GM06990 (cell line): Measurements from ENCODE around the gene HDDC2.

Experiments
- DNase-seq: peaks from one replicate; pipeline ENCODE4 v3.0.0-alpha.2; 2011; ENCODE audit not compliant: insufficient read length; ENCODE audit errors: extremely low read depth
- H3K27me3 ChIP-seq: replicated peaks from 2 replicates; pipeline ENCODE4 v1.6.0; 2011; ENCODE audit warnings: low read length; ENCODE audit not compliant: control insufficient read depth, insufficient read depth
- H3K36me3 ChIP-seq: 2 replicates; pipeline ENCODE4 v1.5.1; 2011; ENCODE audit warnings: low read length; ENCODE audit not compliant: control insufficient read depth, insufficient read depth
- H3K4me3 ChIP-seq: replicated peaks from 2 replicates; pipeline ENCODE4 v1.5.1; 2011; ENCODE audit warnings: low read depth, mild to moderate bottlenecking, control low read depth, low read length
- CTCF ChIP-seq: IDR thresholded peaks from 2 replicates; pipeline ENCODE4 v1.5.1; 2011; ENCODE audit warnings: low read length, control low read depth, mild to moderate bottlenecking, inconsistent platforms; ENCODE audit not compliant: insufficient read depth, poor library complexity, severe bottlenecking

Gene HDDC2

GRCh38 chr6:125323376-125323775 is 21.6 kb upstream of the HDDC2 start:
- Histone ChIP-seq H3K4me3 (no peak overlapping the region), H3K36me3 (no peaks in the 10 kb centered on the region), H3K27me3 (no peaks in the 10 kb centered on the region)
- no peak for TF ChIP-seq CTCF
- no peak for DNase-seq

- no peak for TF ChIP-seq CTCF
- no peak for DNase-seq
These were observed 14.9 kb upstream of the HDDC2 start for GRCh38 chr6:125316621-125317020.

GRCh38 chr6:125315548-125315947 is 13.8 kb upstream of the HDDC2 start:
- Histone ChIP-seq H3K36me3 (no peaks in the 10 kb centered on the region), H3K27me3 (no peaks in the 10 kb centered on the region), H3K4me3 (no peak overlapping the region)
- TF ChIP-seq CTCF: no peak
- DNase-seq: no peak

More at GRCh38 chr6:125316621-125317020, 14.9 kb upstream of the HDDC2 start:
- Histone ChIP-seq H3K4me3 (no peak overlapping the region), H3K36me3 (no peaks in the 10 kb centered on the region), H3K27me3 (no peaks in the 10 kb centered on the region)

GRCh38 chr6:125314009-125314581 is 12.3 kb upstream of the HDDC2 start:
- Histone ChIP-seq H3K4me3 (no peak overlapping the region), H3K36me3 (no peaks in the 10 kb centered on the region), H3K27me3 (no peaks in the 10 kb centered on the region)
- DNase-seq: no peak
- peak; percentile 90 for TF ChIP-seq CTCF

- DNase-seq: no peak
- H3K4me3 ChIP-seq: no peak overlapping the region
- H3K36me3 ChIP-seq: no peaks in the 10 kb centered on the region
- no peaks in the 10 kb centered on the region for H3K27me3 ChIP-seq
- TF ChIP-seq CTCF: no peak
These were observed 11.2 kb upstream of the HDDC2 start for GRCh38 chr6:125312950-125313349.

- H3K36me3 ChIP-seq: no peaks in the 10 kb centered on the region
- DNase-seq: no peak
- H3K4me3 ChIP-seq: no peak overlapping the region
- no peaks in the 10 kb centered on the region for H3K27me3 ChIP-seq
- TF ChIP-seq CTCF: no peak
These were observed 10.7 kb upstream of the HDDC2 start for GRCh38 chr6:125312478-125312877.
